Activated CD8-positive, alpha-beta memory T cell treated with anti-CD3 and anti-CD28 coated beads for 4 hours (primary cell): ENCODE data around the gene MAP4.
"Not testable (repeated sequence)": the region's sequence is repeated elsewhere in the genome, so short reads cannot be mapped to it uniquely, and the experiment has no call there.

ENCODE experiments used
- DNase-seq, 2 donors: peaks; one replicate each; pipeline ENCODE4 v3.0.0-alpha.2; 2020; ENCODE audit warnings: low read depth in 2 of 2

The MAP4 gene, protein sequence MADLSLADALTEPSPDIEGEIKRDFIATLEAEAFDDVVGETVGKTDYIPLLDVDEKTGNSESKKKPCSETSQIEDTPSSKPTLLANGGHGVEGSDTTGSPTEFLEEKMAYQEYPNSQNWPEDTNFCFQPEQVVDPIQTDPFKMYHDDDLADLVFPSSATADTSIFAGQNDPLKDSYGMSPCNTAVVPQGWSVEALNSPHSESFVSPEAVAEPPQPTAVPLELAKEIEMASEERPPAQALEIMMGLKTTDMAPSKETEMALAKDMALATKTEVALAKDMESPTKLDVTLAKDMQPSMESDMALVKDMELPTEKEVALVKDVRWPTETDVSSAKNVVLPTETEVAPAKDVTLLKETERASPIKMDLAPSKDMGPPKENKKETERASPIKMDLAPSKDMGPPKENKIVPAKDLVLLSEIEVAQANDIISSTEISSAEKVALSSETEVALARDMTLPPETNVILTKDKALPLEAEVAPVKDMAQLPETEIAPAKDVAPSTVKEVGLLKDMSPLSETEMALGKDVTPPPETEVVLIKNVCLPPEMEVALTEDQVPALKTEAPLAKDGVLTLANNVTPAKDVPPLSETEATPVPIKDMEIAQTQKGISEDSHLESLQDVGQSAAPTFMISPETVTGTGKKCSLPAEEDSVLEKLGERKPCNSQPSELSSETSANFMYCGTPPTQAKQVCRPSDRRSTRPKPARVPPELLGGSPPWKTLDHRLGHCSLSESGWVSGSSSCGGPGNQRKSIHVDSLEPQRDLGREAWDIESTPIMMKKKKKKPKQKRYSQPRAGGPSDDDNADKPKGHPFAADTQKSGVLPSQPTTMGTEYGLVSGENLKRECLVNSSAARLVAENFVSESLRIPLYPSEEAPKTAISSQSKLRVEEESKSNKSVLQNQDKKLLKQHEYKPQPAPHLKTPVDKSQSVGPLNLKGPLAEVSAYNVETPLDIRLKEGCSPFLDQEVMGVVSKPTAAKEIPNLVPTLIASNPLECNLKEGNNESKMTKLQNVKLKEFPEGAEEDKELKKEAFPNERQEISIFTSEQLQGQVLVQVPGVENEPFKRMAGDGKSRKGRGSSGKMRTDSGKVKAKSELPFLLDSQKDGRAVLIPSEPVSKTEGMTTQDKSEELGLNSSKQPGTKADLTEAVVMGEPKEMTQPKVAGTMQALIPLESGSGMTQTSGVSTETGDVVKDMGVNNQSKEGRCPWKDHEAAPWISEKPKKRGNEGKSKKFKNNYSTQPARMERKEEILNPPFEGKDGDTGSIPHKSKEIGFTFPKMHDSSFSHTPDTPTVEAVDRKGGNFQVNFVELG (N-terminal part only)

DNA sequence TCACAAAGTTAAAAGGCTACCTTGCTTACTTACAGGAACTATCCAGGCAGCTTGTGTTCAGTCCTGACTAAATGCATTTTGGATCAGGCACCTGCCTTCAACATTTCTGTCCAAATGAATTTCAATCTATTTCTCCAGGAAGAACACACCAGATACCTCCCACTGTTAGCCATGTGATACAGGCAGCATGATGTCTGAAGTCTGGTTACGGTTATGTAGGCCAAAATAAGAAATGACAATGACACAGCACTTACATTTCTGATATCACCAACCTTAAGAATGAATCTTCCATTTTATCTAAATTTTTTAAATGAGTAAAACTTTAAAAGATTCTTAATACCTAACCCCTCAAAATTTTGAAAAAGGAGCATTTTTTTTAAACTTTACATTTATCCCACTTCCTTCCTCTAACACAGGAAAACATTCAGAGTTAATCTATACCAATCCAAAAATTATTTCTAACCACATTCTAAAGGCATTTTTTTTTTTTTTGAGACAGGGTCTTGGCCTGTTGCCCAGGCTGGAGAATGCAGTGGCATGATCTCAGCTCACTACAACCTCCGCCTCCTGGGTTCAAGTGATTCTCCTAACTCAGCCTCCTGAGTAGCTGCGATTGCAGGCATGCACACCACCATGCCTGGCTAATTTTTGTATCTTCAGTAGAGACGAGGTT lies at the start of gene MAP4:
TSS of gene MAP4 (minus strand) at position 116 of the 673 bp plus-strand sequence. CDS start 17,556 bp downstream, outside the sequence.
- DNase-seq: no peak

DNA sequence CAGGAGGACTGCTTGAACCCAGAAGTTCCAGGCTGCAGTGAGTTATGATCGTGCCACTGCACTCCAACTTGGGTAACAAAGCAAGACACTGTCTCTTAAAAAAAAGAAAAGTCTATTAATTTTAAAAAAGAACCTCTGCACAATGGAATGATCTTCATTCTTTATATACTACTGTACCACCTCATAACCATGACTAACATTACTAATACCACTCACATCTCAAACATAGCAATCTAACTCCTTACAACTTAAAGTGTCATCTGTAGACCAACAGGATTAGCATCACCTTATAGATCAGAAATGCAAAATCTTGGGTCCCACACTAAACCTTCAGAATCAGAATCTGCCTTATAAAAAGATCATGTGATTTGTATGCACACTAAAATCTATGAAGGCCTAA lies 48.8 kb upstream of the MAP4 start:
- no peak for DNase-seq

DNA sequence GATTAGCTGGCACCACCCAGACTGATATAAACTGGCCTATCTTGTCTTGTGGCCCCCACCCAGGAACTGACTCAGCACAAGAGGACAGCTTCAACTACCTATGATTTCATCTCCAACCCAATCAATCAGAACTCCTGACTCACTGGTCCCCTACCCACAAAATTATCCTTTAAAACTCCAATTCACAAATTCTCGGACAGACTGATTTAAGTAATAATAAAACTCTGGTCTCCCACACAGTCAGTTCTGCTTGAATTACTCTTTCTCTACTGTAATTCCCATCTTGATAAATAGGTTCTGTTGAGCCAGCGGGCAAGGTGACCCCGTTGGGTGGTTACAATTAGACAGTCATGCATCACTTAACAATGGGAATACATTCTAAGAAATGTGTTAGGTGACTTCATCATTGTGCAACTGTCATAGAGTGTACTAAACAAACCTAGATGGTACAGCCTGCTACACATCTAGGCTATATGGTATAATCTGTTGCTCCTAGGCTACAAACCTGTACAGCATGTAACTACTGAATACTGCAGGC lies 48.1 kb upstream of the MAP4 start:
- DNase-seq: no peak

DNA sequence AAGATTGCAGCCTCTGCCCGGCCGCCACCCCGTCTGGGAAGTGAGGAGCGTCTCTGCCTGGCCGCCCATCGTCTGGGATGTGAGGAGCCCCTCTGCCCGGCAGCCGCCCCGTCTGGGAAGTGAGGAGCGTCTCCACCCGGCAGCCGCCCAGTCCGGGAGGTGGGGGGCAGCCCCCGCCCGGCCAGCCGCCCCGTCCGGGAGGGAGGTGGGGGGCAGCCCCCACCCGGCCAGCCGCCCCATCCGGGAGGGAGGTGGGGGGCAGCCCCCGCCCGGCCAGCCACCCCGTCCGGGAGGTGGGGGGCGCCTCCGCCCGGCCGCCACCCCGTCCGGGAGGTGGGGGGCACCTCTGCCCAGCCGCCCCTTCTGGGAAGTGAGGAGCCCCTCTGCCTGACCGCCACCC lies 45.4 kb upstream of the MAP4 start:
- DNase-seq: not testable (repeated sequence)

DNA sequence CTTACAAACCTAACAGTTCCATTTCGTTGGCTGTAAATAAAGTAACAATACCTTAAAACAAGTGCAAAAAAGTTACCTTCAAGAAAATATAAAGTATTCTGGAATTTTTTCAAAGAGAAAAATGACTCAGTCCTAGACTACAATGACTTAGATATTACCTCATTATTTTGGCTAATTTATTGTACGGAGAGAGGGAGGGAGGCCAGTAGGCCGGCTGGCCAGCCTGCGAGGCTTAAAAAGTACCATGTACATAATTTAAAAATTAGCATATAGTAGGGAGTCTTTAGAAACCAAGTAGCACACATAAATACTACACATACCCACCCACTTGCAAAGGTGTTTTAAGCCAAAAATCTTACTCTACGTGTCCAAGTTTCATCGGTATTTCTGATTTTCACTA lies 41.9 kb upstream of the MAP4 start:
- no peak for DNase-seq

DNA sequence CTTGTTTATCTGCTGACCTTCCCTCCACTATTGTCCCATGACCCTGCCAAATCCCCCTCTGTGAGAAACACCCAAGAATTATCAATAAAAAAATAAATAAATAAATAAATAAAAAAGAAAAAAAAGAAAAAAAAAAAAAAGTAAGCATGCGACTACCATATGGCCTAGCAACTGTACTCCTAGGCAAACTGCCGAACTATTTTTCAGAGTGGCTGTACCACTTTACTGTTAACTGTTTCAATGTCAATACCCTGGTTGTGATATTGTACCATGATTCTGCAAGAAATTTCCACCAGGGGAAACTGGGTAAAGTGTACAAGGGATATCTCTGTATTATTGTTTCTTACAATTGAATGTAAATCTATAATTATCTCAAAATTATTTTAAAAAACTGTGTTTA lies 41.3 kb upstream of the MAP4 start:
- no peak for DNase-seq

DNA sequence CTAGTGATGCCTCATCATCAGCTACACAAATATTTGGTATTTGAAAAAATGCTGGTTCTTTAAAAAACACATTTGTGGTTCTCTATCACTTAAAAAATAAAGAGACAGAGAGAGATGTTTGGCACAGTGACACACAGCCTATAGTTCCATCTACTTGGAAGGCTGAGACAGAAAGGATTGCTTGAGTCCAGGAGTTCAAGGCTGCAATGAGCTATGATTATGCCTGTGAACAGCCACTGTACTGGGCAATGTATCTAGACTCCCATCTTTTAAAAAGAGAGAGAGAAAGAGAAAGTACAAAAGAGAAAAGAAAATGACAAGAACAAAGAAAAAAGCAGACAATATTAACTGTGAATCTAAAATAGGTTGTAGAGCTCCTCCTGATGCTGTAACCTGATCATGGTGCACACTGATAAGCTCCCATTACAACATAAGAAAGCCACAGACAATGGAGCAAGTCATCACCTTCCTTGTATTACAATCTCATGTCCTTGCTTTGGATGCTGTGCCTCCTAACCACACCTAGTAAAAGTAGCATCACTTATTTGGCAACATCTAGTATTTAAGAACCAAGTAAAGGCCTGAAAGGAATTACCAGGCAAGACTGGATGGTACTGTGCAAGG lies 31.7 kb upstream of the MAP4 start:
- DNase-seq: no peak

DNA sequence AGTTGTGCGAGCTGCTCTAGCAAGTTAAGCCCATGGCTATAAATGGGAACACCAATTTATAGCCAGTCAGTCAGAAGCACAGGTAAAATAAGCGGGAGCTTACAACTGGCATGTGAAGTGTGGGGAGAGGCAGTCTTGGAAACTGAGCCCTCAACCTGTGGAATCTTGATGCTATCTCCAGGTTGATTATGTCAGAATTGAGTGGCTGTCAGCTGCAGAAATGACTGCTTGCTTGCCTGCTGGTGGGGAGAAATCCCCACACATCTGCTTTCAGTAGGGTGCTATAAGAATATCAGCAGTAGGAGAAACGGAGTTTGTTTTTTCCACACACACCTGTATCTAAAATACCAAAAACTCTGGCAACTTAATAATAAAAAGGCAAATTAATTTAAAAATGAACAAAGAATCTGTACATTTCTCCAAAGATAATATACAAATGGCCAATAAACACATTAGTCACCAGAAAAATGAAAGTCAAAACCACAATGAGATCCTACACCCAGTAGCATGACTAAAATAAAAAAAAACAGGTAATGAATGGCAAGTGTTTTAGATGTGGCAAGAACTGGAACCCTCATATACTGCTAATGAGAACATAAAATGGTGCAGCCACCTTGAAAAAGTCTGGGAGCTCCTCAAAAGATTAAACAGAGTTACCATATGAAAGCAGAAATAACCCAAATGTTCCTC lies 26.0 kb upstream of the MAP4 start:
- no peak for DNase-seq

DNA sequence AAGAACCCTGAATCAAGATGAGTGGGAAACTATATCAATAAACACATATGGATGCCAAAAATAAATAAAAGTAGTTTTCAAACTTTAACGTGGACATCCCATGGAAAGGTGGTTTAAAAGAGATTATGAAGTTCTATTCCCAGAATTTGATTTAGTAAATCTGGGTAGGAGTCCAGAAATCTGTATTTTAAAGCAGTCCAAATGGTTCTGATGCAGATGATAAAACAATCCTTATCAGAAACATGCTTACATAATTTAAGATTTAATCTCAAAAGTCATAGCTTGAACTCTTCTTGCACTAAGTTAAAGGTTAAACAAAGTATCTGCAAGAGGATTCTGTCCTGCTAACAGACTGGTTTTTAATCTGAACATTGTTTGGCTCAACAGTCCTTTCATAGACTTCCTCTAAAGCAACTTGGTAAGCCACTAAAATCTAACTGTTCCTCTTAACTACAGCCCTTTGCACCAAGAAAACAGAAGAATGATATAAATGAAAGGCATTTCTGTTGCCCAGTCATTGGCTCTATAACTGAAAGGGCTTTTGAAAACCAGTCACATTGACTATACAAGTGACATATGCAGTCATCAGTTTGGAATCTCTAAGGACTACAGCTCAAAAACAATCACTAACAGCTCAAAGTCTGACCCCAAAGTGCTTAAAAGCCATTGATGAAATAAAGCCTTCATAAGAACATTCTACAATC lies 23.4 kb upstream of the MAP4 start:
- no peak for DNase-seq

DNA sequence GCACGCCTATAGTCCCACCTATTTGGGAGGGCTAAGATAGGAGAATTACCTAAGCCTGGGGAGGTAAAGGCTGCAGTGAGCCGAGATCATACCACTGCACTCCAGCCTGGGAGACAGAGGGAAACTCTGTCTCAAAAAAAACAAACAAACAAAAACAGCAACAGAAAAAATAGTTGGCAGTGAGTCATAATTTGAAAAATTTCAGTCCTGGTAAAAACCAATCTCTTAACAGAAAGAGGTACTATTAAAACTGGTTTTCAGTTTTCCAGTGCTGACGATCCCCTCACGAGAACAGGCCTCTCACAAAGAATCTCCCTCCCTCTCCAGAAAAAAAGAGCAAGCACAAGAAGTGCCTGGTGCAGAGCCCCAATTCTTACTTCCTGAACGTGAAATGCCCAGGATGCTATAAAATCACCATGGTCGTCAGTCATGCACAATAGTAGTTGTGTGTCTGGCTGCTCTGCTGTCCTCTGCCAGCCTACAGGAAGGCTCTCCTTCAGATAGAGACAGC lies 22.8 kb upstream of the MAP4 start:
- no peak for DNase-seq

DNA sequence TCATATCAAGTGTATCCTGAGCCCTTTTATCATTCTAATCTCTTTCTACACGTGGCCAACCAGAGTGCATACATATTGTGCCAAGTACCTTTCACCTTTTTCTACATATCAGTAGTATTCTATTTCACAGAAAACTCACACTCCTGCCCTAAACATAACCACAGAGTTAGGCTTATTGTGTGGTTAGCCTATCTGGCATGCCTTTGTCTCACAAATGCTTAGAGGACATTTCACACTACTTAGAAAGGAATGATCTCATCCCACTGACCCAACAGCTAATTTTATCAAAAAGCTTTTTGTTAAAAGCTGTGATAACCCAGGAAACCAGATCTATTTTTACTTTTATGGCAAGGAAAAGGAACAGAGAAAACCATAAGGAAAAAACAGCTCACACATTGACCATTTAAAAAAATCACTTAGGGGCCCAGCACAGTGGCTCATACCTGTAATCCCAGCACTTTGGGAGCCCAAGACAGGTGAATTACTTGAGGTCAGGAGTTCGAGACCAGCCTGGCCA lies 17.8 kb upstream of the MAP4 start:
- no peak for DNase-seq

DNA sequence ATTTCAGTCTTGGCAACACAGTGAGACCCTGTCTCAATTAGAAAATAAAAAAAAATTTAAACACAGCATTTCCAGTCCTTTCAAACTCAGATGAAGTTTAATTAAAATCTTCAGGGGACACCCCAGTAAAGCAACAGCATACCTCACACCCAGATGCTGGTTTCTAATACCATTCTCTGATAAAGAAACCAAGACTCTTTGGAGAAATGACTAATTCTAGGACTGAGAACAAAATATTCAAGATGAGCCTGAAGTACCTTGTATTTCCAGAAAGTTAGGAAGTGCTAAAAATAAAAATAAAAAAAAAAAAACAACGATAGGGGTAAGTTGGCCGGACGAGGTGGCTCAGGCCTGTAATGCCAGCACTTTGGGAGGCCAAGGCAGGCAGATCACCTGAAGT lies 14.0 kb upstream of the MAP4 start:
- no peak for DNase-seq

DNA sequence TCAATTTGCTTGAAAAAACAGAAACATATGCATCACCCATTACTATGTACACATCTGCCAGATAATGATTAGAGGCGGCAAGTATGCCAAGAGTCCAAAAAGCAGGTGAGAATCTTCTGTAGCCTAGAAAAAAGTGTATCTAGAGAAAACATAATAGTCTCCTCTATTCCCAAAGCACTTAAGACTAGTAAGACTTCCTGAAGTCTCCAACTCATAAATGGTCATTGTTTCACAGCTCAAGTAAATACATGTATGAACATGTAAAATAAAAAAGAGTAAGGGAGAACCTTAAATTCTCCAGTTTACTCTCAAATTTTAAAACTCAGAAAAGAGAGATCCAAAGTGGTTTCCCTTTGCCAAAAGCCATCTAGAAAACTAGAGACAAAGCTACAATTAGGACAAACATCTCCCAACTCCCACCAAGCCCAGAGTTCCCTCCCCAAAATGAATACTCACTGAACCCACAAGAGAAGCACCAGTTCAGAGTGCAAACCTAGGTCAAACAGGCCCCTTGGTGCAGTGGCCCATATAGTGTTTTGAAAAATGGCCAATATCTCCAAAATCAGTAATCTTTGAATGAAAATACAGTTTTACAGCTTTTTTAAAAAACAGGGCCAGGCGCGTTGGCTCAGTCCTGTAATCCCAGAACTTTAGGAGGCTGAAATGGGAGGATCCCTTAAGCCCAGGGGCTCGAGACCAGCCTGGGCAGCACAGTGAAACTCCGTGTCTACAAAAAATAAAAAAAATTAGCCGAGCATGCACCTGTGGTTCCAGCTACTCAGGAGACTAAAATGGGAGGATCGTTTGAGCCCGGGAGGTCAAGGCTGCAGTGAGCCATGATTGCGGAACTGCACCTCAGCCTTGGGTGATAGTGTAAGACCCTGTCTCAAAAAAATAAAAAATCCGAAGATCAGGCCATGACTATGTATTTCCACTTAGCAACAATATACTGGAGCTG lies 11.0 kb upstream of the MAP4 start:
- DNase-seq: no peak

DNA sequence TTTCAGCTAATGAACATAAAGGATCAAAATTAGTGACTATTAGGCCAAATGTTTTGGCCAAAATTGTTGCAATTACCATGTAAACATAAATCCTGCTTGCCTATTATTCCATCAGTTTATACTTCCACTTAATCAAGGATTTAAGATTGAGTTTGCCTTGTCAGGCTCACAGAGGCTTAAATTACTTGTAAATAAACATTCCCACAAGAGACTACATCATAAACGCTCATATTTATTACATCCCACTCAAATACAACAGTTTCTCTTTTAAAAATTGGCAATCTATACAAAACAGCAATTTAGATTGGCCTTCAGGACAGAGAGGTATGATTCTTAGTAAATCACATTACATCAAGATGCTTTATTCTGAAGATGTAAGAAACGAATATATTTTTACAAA lies 9.9 kb upstream of the MAP4 start:
- DNase-seq: no peak

DNA sequence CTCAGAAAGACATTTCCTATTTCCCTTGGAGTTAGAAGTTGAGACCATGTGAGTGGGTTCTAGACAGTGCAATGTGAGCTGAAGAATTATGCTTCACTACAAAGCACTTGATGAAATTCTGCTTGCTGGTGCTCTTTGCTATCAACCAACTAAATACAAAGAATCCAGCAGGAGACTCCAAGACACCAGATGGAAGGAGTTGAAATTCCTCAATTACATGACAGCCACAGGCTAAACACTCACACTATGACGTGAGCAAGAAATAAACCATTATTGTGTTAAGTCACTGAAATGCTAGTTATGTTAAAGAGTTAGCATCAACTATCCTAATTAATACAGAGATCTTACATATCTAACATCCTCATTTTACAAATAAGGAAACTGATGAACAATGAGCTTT lies 8.2 kb upstream of the MAP4 start:
- no peak for DNase-seq

DNA sequence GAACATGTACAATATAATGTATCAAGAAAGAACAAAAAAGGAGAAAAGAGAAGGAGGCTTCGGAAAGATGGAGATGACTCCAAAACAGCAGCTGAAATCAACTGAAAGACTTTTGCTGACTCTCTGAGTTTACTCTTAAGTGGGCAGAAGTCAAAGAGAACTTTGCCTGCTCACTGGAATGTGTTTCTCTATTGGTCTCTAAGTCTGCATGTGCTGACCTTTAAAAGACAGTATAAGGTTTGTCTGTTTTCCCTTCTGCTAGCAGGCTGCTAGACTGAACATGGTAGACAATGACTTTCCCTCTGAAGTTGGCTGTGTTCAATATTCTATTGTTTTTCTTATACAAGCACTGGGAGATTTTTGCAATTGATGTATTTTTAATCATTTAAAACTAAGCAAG lies 7.2 kb upstream of the MAP4 start:
- no peak for DNase-seq

DNA sequence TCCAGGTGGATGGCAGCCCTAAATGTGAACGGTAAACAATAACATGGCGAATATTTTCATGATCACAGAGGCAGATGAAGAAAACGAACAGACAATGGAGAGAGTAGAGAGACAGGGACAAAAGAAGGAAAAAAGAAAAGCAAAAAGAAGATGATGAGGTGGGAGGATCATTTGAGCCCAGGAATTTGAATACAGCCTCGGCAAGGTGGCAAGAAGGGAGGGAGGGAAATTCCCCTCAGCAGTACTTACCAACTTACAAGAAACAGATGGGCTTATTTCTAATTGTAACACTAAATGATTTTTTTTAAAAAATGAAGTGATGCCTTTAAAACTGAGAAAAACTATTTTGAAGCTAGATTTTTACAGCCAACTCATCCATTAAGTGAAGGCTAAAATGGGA lies 6.0 kb upstream of the MAP4 start:
- DNase-seq: no peak

DNA sequence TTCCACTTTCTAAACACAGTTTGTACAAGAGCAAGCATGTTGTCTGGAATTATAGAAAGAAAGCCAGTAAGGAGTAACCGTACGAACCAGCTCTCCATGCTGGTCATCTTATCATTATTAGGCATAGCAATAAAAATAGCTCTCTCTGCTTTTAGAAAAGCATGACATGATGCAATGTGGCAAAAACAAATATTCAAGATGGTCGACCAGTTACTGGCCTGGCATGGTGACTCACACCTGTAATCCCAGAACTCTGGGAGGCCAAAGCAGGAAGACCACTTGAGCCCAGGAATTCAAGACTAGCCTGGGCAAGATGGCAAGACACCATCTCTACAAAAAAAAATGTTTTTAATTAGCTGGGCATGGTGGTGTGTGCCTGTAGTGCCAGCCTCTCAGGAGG lies 2.6 kb upstream of the MAP4 start:
- no peak for DNase-seq
